Activated CD8-positive, alpha-beta memory T cell treated with anti-CD3 and anti-CD28 coated beads, Interleukin-2, amount 50 U/mL, for 24 hours (primary cell): ENCODE results near the gene HDAC7.
A peak's percentile ranks its signal among the peaks of the same experiment; 100 is the strongest.
"Not testable (repeated sequence)": the region's sequence is repeated elsewhere in the genome, so short reads cannot be mapped to it uniquely, and the experiment has no call there.

Source experiments
- DNase-seq: peaks from one replicate; pipeline ENCODE4 v3.0.0-alpha.2; 2020; ENCODE audit errors: extremely low read depth

Gene HDAC7

DNA sequence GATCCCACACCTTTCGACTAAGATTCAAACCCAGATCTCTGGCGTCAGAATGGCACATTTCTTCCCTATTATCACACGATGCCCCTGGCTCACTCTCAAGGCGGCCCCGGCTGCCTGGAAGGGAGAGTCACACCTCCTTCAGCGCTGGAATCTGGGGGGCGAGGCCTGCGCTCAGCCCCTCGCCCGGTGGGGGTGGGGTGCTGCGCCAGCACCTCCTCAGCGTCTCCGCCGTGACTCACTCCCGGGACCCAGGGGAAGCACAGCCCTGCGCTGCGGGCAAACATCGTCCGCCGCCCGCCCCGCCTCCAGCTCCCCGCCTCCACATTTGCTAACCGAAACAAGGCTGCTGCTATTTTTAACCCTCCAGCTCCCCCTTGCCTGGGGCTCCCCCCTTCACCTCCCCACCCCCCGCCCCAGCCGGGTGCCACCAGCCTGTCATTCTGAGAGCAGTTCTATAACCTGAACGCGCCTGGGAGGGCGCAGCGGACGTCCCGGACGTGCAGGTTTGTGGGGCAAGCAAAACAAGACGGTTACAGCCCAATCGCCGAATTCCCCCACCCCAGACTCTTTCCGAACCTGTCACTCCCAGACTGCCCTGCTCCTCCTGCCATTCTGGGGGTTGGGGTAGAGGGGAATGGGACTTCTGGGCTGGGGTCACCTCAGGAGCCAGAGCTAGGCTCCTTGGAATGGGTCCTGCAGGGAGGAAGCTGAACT lies 6.7 kb downstream of the HDAC7 start:
- DNase-seq = peak; percentile 85

- no peak for DNase-seq
Observed at GRCh38 chr12:47811581-47812484, 7.9 kb downstream of the HDAC7 start.

- DNase-seq = no peak
Observed at GRCh38 chr12:47811072-47811396, 8.7 kb downstream of the HDAC7 start.

- not testable (repeated sequence) for DNase-seq
Observed at GRCh38 chr12:47809518-47809917, 10.2 kb downstream of the HDAC7 start.

DNA sequence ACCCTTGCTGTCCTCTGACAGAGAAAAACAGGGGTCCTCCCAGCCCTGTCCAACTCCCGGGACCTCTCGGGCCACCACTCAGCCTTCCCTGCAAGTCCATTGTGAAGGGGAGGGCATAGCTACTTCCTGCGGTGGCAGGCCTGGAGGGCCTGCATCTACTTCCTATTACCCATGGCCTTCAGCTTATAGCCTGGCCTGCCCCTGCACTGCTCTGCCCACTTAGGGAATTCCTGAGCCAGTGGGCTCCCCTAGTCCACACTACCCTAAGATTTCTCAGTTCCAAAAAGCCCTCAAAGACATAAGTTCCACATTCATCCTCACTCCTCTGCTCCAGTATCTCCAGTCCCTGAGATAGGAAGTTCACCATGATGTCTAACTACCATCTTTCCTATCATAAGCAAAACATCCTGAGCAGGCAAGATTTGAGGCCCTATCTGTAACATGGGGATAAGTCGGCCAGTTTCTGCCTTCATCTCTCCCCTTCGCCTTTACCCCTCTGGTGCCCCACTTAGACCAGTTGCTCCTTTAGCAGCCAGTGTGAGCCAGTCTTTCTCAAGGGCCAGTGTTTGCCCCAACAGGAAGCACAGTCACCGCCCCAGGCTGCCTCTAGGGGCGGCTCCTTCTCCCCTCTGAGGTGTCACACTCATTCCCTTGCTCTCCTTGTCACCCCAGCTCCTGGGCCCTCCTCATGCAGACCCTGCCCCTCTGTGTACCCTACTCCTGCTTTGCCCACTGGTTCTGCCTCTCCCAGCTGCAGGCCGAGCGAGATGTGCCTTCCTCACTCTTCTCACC lies 10.9 kb downstream of the HDAC7 start:
- DNase-seq = no peak

DNA sequence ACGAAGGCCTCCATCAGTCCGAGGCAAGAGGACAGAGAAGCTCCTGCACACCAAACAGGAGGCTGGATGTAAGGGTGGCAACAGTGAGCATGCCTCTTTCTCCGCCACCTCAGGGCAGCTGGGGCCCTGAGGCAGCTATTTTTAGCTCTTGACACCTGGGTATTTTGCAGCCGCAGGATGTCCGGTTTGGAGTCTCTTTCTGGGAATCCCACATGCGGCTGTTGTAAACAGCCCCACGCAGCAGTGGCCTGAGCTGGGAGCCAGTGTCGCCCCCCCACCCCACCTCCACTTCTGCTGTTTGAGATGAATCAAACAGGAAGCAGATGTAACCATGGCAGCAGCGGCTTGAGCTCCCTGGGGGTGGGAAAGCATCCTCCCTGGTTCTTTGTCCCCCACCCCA lies 11.7 kb downstream of the HDAC7 start:
- DNase-seq = peak; percentile 66

DNA sequence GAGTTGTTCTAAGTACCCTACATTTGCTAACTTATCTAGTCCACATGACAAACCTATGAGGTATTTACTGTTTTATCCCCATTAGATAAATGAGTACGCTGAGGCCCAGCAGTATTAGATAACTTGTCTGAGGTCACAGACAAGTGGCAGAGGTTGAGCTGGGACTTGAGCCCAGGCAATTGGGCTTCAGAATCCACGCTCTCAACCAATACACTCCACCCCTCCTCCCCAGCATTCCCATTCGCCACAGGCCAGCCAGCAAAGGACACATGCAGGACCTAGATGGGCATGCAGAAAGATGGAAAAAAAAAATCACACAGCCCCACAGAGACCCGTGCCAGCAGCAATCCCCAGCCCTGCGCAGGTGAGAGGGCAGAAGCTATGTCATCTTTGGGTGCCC lies 12.4 kb downstream of the HDAC7 start:
- DNase-seq = no peak

GRCh38 chr12:47805417-47805816 lies 14.3 kb downstream of the HDAC7 start:
- DNase-seq = no peak

DNA sequence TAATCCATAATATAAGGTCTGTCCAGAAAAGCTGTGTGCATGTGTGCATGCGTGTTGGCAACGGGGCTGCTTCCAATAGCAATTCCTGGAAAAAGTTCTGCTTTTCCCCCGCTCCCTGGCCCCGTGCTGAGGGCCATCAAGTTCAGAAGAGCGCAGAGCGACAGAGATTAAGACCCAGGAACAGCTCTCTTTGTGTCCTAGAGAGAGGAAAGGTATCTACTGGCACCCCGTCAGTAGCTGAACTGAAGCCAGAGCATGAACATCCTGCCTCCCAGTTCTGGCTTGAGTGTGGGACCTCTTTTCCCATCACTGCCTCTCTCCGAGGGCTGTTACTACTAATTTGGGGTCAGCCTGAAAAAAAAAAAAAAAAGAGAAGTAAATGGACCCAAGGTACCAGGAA lies 15.5 kb downstream of the HDAC7 start:
- no peak for DNase-seq

DNA sequence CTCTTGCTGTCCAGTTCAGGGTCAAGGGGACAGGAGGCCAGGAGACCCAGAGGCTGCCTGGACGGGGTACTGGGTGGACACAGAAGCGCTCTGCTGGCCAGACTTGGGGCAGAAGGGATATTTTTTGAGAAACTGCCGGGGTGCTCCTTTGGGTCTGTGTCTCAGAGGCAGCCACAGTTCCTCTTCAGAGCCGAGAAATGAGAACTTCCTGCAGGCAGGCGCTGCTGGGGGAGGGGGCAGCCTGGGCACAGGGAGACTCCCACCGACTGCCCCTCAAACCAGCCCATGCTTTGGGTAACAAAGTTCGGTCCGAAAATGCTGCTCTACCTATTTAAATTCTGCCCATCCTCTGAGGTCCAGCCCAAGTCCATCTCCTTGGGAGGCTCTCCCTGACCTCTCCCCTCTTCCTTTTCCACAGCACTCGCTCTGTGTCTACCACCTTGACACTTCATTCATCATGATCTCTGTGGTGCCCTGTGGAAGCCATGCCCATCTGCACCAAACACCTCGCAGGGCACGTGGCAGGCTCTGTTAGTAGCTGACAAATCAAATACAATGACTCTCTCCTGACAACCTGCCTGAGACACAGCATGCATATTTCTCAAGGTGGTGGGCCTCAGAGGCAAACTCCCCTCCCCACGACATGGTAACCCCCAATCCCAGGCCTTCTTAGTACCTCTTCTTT lies 16.4 kb downstream of the HDAC7 start:
- no peak for DNase-seq

DNA sequence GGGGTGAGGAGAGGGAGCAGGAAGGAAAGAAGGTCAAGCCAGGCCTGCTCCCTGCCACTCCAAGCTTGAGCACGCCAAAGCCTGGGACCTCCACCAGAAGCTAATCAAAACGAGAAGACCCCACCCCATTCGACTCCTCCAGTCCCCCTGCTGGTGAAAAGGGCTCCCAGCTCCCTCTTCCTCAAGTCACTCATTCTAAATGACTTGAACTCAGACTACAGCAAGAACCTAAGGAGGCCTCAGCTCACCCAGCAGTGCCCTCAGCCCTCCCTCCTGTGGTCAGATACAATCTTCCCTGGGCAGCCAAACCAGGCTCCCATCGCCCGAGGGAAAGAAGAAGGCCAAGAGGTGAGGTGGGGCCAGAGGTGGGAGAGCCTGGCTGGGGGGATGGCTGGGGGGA lies 17.4 kb downstream of the HDAC7 start:
- DNase-seq = no peak

DNA sequence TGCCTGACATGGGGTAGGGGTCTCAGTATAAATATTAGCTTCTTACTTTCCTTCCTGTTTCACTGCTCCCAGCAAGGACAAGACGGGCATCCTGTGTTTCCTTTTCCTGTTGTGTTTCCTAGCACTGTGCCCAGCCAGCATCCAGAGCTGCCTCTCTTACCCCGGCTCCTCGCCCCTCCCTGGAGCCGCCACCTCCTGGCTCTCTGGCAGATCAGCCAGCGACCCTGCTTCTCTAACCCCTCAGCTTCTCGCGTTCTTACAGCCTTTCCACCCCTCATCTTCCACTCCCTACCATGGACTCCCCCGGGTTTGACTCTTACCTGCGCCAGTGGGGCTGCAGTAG lies 17.8 kb downstream of the HDAC7 start:
- DNase-seq = no peak

DNA sequence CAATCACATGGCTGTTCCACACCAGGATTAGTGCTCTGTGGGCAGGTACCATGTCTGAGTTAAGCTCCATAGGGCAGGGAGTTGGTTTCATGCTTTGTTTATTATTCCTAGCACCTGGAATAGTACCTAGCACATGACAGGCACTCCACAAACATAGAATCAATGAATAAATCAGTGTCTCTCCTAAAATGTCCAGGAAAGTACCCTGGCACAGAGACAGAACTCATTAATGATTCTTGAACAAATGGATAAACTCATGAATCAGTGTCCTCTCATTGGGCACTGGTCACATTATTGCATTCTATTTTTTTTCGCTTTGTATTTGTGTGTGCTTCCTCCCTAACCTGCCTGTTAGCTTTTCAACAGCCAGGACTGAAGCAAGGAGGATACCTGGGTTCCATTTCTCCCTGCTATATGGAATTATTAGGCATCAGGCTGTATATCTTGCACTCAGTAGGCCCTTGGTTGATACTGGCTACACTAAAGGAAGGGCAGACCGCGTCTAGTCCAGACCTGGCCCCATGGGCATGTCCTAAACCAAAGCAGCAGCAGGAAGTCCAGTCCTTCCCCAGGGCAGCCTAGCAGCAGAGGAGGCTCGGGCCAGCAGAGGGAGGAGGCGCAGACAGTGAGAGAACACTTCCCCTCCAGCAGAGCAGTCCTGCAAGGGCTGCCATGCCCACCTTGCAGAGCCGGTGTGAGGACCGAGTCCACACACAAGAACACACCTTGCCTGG lies 18.4 kb downstream of the HDAC7 start:
- no peak for DNase-seq

- DNase-seq = no peak
Observed at GRCh38 chr12:47800582-47800981, 19.1 kb downstream of the HDAC7 start.

GRCh38 chr12:47799357-47799955 lies 20.2 kb downstream of the HDAC7 start:
- no peak for DNase-seq

GRCh38 chr12:47798382-47798948 lies 21.2 kb downstream of the HDAC7 start:
- no peak for DNase-seq

- DNase-seq = no peak
Observed at GRCh38 chr12:47797441-47797840, 22.3 kb downstream of the HDAC7 start.

DNA sequence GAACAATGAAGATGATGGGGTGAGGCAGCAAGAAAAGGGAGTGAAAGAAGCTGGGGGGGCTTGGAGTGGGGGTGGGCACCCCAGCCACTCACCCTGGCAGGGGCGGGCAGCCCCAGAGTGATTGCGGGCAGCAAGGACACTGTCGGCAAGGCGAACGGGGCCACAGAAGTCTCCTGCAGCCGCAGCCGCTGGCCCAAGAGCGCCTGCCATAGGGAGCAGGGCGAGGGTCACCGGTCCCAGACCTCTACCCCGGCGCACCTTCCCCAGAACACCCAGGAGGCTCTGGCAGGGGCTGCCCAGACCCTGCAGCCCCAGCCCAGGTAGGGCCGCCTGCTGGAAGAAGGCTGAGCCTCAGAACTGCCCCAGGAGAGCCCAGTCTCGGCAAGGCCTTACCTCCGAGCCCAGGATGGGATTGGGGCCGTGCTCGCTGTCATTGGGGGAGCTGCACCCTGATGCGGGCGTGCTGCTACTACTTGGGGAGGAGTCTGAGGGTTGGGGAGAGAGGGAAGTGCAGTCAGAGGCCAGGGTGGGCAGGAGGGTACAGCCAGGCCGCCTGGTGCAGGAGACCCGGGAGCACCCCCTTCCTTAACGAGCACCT lies 23.8 kb downstream of the HDAC7 start:
- DNase-seq = no peak

DNA sequence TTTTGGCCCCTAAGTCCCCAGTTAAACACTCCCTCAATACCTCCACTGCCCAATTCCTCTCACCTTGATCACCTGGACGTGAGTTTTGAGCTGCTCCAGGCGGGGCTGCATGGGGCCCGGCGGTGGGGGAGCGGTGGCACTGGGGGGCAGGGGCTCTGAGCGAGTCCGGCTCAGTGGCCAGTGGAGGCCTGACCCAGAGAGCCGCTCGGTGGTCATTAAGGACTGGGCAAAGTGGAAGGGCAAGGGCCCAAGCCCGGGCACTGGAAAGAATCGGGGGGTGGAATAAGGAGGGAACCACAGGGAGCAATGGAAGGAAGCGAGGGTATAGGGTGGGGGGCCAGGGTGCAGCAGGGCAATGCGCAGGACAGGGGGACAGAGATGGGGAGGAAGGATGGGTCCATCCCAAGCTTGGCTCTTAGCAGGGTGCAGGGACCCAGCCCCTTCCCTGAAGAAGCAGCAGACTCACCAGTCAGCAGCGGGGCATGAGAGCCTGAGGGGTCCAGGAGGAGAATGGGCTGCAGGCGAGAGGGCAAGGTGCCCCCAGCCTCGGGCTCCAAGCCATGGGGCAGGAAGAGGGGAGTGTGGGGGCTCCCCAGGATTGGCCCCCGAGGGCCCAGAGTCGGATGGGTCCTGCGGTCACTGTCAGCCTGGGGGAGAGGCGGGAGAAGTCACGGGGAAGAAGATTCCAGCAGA lies 24.4 kb downstream of the HDAC7 start:
- DNase-seq = no peak

GRCh38 chr12:47794679-47795078 lies 25.0 kb downstream of the HDAC7 start:
- DNase-seq = no peak
